GM21717 (cell line): ENCODE results near the gene GATAD2A.
"Not testable (repeated sequence)": the region's sequence is repeated elsewhere in the genome, so short reads cannot be mapped to it uniquely, and the experiment has no call there.

ENCODE experiments used
- ATAC-seq: cut with Tn5 transposase; IDR thresholded peaks from one replicate; pipeline ENCODE4 v1.9.1; 2021; ENCODE audit warnings: mild to moderate bottlenecking, moderate library complexity; ENCODE audit not compliant: unreplicated experiment

GATAD2A gene

GRCh38 chr19:19446655-19447437 is 41.4 kb downstream of the GATAD2A start:
- no peak for ATAC-seq

- no peak for ATAC-seq
These were observed 42.2 kb downstream of the GATAD2A start for GRCh38 chr19:19447536-19448237.

- ATAC-seq: no peak
These were observed 42.7 kb downstream of the GATAD2A start for GRCh38 chr19:19448238-19448544.

GRCh38 chr19:19451429-19452242 is 46.2 kb downstream of the GATAD2A start:
- no peak for ATAC-seq

GRCh38 chr19:19452243-19453124 is 47.0 kb downstream of the GATAD2A start:
- ATAC-seq: no peak

GRCh38 chr19:19453125-19453454 is 47.6 kb downstream of the GATAD2A start:
- ATAC-seq: no peak

- not testable (repeated sequence) for ATAC-seq
These were observed 49.9 kb downstream of the GATAD2A start for GRCh38 chr19:19455166-19455919.

- no peak for ATAC-seq
These were observed 52.2 kb downstream of the GATAD2A start for GRCh38 chr19:19457671-19458070.

- ATAC-seq: no peak
These were observed 52.8 kb downstream of the GATAD2A start for GRCh38 chr19:19458110-19458816.

- ATAC-seq: no peak
These were observed 53.6 kb downstream of the GATAD2A start for GRCh38 chr19:19459073-19459472.

GRCh38 chr19:19459707-19460251 is 54.3 kb downstream of the GATAD2A start:
- no peak for ATAC-seq

GRCh38 chr19:19460258-19460731 is 54.8 kb downstream of the GATAD2A start:
- ATAC-seq: no peak

- no peak for ATAC-seq
These were observed 55.3 kb downstream of the GATAD2A start for GRCh38 chr19:19460761-19461265.

GRCh38 chr19:19461306-19461670 is 55.8 kb downstream of the GATAD2A start:
- no peak for ATAC-seq

- ATAC-seq: no peak
These were observed 56.5 kb downstream of the GATAD2A start for GRCh38 chr19:19461671-19462622.

- no peak for ATAC-seq
These were observed 58.1 kb downstream of the GATAD2A start for GRCh38 chr19:19463348-19464117.
